NB4 (cell line): Measurements from ENCODE around the gene CAMK2D.

Experiments used
- POLR2A ChIP-seq: IDR thresholded peaks from 2 replicates; pipeline ENCODE4 v1.6.1; 2011; ENCODE audit warnings: mild to moderate bottlenecking; ENCODE audit not compliant: insufficient read length; ENCODE audit errors: extremely low read depth
- TF ChIP-seq, protein P1 (sequence below): IDR thresholded peaks from one replicate; pipeline ENCODE4 v1.5.1; 2012; ENCODE audit warnings: low read depth, low read length

DNA sequence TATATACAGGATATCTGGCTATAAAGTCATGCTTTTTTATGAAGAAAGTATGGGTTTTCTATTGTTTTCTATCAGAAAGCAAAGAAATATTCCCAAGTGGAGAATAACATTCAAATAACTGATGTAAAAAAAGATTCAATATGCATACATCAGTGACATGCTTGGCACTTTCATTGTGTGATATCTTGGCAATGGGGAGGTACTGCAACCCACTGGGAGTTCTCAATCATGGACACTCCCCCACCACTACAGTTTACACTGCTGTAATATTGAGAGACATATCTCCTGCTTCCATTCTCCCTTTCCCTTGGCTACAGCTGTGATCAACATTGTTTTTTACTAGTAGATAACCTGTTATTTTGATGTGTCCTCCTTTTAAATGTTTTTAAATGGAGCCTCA is 257.8 kb downstream of the CAMK2D start:
- TF ChIP-seq, protein P1, sequence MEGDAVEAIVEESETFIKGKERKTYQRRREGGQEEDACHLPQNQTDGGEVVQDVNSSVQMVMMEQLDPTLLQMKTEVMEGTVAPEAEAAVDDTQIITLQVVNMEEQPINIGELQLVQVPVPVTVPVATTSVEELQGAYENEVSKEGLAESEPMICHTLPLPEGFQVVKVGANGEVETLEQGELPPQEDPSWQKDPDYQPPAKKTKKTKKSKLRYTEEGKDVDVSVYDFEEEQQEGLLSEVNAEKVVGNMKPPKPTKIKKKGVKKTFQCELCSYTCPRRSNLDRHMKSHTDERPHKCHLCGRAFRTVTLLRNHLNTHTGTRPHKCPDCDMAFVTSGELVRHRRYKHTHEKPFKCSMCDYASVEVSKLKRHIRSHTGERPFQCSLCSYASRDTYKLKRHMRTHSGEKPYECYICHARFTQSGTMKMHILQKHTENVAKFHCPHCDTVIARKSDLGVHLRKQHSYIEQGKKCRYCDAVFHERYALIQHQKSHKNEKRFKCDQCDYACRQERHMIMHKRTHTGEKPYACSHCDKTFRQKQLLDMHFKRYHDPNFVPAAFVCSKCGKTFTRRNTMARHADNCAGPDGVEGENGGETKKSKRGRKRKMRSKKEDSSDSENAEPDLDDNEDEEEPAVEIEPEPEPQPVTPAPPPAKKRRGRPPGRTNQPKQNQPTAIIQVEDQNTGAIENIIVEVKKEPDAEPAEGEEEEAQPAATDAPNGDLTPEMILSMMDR, result no peak
- TF ChIP-seq POLR2A, result no peak
